Stimulated activated naive CD8-positive, alpha-beta T cell treated with anti-CD3 and anti-CD28 coated beads, Interleukin-15, amount 100 ng/mL, for 72 hours (primary cell): ENCODE results near the gene EXT2.

Source experiments
- ATAC-seq: fragments of 150-1000 bp; cut with Tn5 transposase; 2 replicates; pipeline ENCODE4 v1.10.0; 2021; ENCODE audit warnings: mild to moderate bottlenecking, moderate library complexity
- DNase-seq, 2 donors: peaks; one replicate each; pipeline ENCODE4 v3.0.0; 2021 to 2022
- H3K27ac Mint-ChIP-seq, 2 donors: one replicate each; pipeline ENCODE4 v1.8.0; 2022; ENCODE audit warnings: mild to moderate bottlenecking in 2 of 2, mixed read lengths in 2 of 2, moderate library complexity in 2 of 2
- H3K27me3 Mint-ChIP-seq: one replicate; pipeline ENCODE4 v1.8.0; 2022; ENCODE audit warnings: mixed read lengths
- H3K4me1 Mint-ChIP-seq: one replicate; pipeline ENCODE4 v1.8.0; 2022; ENCODE audit warnings: mild to moderate bottlenecking, mixed read lengths
- H3K4me3 Mint-ChIP-seq, 2 donors: one replicate each; pipeline ENCODE4 v1.8.0; 2022; ENCODE audit warnings: mild to moderate bottlenecking in 2 of 2, mixed read lengths in 2 of 2, moderate library complexity in 1 of 2
- H3K9me3 Mint-ChIP-seq, 2 donors: one replicate each; pipeline ENCODE4 v1.8.0; 2022; ENCODE audit warnings: mixed read lengths in 2 of 2

EXT2 gene

GRCh38 chr11:44159848-44160721, 64.6 kb downstream of the EXT2 start:
- Mint-ChIP-seq H3K27ac (peak overlapping the region in 1 of 2 donors; percentile 25), H3K4me3 (no peak overlapping the region), H3K27me3 (no peaks in the 10 kb centered on the region), H3K4me1 (peaks cover 24% of the 10 kb centered on the region), H3K9me3 (peaks cover 9 to 16% of the 10 kb centered on the region in 2 donors)
- DNase-seq (no peak), ATAC-seq (no peak)

- Mint-ChIP-seq H3K4me1 (peaks cover 20% of the 10 kb centered on the region), H3K27me3 (no peaks in the 10 kb centered on the region), H3K27ac (no peak overlapping the region), H3K9me3 (peaks cover 5 to 10% of the 10 kb centered on the region in 2 donors), H3K4me3 (no peak overlapping the region)
- DNase-seq = no peak
- no peak for ATAC-seq
Observed at GRCh38 chr11:44162004-44162403, 66.5 kb downstream of the EXT2 start.

- Mint-ChIP-seq H3K9me3 (peaks cover 1 to 3% of the 10 kb centered on the region in 2 donors), H3K27ac (no peak overlapping the region), H3K4me3 (no peak overlapping the region), H3K4me1 (peaks cover 16% of the 10 kb centered on the region), H3K27me3 (no peaks in the 10 kb centered on the region)
- DNase-seq (no peak), ATAC-seq (no peak)
Observed at GRCh38 chr11:44162662-44163061, 67.2 kb downstream of the EXT2 start.

- ATAC-seq (no peak), DNase-seq (no peak)
- H3K27ac Mint-ChIP-seq = no peak overlapping the region
- H3K27me3 Mint-ChIP-seq = no peaks in the 10 kb centered on the region
- H3K9me3 Mint-ChIP-seq = no peaks in the 10 kb centered on the region
- no peak overlapping the region for H3K4me3 Mint-ChIP-seq
- no peaks in the 10 kb centered on the region for H3K4me1 Mint-ChIP-seq
Observed at GRCh38 chr11:44165432-44165831, 70.0 kb downstream of the EXT2 start.

DNA sequence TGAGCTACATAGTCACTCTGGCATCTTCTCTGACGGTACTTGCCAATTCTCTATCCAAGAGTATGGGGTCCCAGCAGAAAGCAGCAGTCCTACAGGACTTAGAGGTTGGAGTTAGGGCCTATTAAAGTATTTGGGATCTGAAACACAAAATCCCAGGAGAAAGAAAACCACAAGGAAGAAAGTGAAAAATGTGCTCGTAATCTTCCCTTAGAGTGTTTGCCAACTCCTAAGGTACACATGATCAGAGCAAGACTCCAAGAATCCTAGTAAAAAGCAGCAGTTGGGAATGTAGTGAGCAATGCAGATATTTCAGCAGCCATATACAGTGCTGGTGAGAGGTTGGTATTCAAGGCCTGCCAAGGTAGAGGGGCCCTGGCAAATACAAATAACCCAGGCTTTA, 71.6 kb downstream of the EXT2 start:
- Mint-ChIP-seq H3K27ac (no peak overlapping the region), H3K4me1 (no peaks in the 10 kb centered on the region), H3K4me3 (no peak overlapping the region), H3K27me3 (no peaks in the 10 kb centered on the region), H3K9me3 (no peaks in the 10 kb centered on the region)
- ATAC-seq (no peak), DNase-seq (no peak)

DNA sequence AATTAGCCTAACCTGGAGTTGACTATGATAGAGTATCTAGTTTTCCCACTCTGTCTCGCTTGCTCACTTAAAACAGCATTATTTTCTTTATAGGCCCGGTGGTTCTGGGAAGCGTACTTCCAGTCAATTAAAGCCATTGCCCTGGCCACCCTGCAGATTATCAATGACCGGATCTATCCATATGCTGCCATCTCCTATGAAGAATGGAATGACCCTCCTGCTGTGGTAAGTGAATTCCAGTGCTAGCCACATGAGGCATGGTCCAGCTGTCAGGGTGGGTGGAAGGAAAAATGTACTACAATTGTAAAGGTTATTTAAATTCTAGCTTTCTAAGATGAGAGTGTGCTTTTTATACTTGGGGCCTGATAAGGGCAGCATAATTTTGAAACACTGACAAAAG, 76.0 kb downstream of the EXT2 start:
- ATAC-seq = no peak

GRCh38 chr11:44172966-44173365, 77.5 kb downstream of the EXT2 start:
- Mint-ChIP-seq H3K9me3 (no peaks in the 10 kb centered on the region), H3K4me3 (no peak overlapping the region), H3K27ac (no peak overlapping the region), H3K4me1 (no peaks in the 10 kb centered on the region), H3K27me3 (no peaks in the 10 kb centered on the region)
- DNase-seq (no peak), ATAC-seq (no peak)

More for the DNA sequence above, 76.0 kb downstream of the EXT2 start:
- Mint-ChIP-seq H3K27ac (no peak overlapping the region), H3K4me1 (no peaks in the 10 kb centered on the region), H3K9me3 (no peaks in the 10 kb centered on the region), H3K27me3 (no peaks in the 10 kb centered on the region), H3K4me3 (no peak overlapping the region)
- no peak for DNase-seq

DNA sequence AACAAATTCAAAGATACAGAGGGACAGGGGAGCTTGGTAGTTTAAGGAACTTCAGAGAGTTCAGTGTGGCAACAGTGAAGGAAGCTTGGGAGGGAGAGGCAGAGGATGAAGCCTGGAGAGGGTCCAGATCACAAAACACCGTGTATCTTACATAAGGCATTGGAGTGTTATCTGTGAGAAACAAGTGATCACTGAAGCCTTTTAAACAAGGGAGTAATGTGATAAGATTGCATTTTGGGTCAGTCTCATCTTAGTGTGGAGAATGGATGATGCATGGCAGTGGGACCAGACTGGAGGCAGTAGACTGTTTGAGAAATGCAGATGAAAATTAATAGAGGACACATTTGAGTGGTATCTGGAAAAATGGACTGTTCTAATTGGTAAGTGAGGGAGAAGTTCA, 79.4 kb downstream of the EXT2 start:
- H3K27ac Mint-ChIP-seq = no peak overlapping the region
- no peak for ATAC-seq
- no peak overlapping the region for H3K4me3 Mint-ChIP-seq
- no peaks in the 10 kb centered on the region for H3K9me3 Mint-ChIP-seq
- DNase-seq = no peak
- H3K27me3 Mint-ChIP-seq = no peaks in the 10 kb centered on the region
- H3K4me1 Mint-ChIP-seq = no peaks in the 10 kb centered on the region

- DNase-seq (no peak), ATAC-seq (no peak)
- no peaks in the 10 kb centered on the region for H3K27me3 Mint-ChIP-seq
- no peaks in the 10 kb centered on the region for H3K9me3 Mint-ChIP-seq
- H3K4me3 Mint-ChIP-seq = no peak overlapping the region
- no peak overlapping the region for H3K27ac Mint-ChIP-seq
- no peaks in the 10 kb centered on the region for H3K4me1 Mint-ChIP-seq
Observed at GRCh38 chr11:44176546-44177213, 81.2 kb downstream of the EXT2 start.

- Mint-ChIP-seq H3K27ac (no peak overlapping the region), H3K4me1 (no peaks in the 10 kb centered on the region), H3K4me3 (no peak overlapping the region), H3K9me3 (no peaks in the 10 kb centered on the region), H3K27me3 (no peaks in the 10 kb centered on the region)
- DNase-seq (no peak), ATAC-seq (no peak)
Observed at GRCh38 chr11:44177905-44178304, 82.4 kb downstream of the EXT2 start.

DNA sequence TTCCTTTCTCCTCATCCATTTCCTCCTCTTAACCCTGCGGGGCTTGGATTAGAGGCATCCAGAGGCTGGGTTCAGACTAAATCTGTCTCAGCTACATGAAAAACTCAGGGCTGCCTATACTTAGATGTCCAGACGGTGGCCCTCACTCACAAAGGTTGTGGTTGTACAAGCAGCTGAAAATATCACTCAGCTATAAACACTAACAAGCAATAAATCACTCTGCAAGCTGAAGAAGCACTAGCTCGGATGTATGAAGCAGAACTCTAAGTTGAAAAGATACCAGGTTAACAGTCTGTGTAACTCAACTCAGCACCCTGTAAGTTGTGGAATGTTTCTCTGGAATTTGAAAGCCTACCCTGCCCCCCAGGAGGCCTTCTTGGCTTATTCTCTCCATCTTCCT, 82.9 kb downstream of the EXT2 start:
- Mint-ChIP-seq H3K4me3 (no peak overlapping the region), H3K9me3 (no peaks in the 10 kb centered on the region), H3K4me1 (no peaks in the 10 kb centered on the region), H3K27me3 (no peaks in the 10 kb centered on the region), H3K27ac (no peak overlapping the region)
- DNase-seq (no peak), ATAC-seq (no peak)

DNA sequence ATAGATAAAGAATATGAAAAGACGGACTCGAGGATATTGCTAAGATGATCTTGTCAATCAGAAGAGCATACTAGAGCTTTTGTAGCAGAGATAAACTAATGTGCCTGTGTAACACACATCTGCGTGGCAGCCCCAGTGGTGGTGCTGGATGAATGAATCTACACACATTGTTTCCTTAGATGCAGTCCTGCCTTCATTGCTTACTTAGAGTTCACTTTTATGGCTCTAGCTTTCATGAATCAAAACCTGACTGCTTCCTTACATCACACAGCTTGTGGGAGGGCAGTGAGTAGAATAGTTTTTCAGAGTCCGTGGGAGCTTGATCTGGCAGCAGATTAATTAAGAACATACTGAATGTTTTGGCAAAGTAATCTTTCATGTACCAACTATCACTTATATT, 83.7 kb downstream of the EXT2 start:
- no peaks in the 10 kb centered on the region for H3K4me1 Mint-ChIP-seq
- no peak for ATAC-seq
- no peaks in the 10 kb centered on the region for H3K9me3 Mint-ChIP-seq
- no peaks in the 10 kb centered on the region for H3K27me3 Mint-ChIP-seq
- no peak overlapping the region for H3K4me3 Mint-ChIP-seq
- no peak for DNase-seq
- H3K27ac Mint-ChIP-seq = peak overlapping the region in 1 of 2 donors; percentile 34

DNA sequence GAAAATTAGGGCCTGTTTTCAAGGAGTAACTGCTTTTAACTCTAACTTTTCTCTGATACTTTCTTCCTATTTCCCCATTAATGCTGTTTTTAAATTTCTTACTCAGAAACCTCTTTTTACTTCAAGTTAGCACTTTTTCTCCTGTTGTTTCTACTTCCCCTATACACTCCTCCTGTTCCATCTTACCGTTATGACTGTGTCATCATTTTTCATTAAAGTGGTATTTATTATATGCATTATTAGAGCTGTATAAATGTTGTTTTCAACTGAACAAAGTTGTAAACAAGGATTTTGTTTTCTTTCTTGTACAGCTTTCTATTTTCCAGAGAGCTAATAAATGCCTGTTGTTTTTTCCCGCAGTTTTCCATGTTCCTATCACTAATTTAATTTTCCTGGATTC, 84.6 kb downstream of the EXT2 start:
- ATAC-seq (no peak), DNase-seq (no peak)
- Mint-ChIP-seq H3K27me3 (no peaks in the 10 kb centered on the region), H3K4me1 (peaks cover 4% of the 10 kb centered on the region), H3K9me3 (no peaks in the 10 kb centered on the region), H3K27ac (no peak overlapping the region), H3K4me3 (no peak overlapping the region)

DNA sequence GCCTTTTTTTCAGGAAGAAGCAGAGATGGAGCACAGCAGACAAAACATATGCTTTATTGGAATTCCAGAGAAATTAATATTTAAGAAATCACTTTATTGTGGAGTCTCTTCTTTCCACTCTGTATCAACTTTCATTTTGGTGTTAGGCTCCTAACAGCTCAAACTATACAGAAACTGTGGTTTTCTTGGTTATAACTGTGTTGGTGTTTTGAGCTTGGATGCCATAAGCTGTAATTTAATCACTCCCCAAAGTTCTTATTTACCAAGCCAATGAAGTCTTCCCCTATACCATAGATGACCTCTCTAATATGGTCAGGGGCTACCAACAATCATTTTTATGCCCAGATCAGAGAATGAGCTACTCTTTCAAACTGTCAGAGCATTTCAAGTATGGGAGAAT, 90.0 kb downstream of the EXT2 start:
- Mint-ChIP-seq H3K4me3 (no peak overlapping the region), H3K27me3 (no peaks in the 10 kb centered on the region), H3K4me1 (peaks cover 26% of the 10 kb centered on the region), H3K9me3 (peaks cover 20 to 23% of the 10 kb centered on the region in 2 donors), H3K27ac (no peak overlapping the region)
- no peak for ATAC-seq
- no peak for DNase-seq

- no peaks in the 10 kb centered on the region for H3K27me3 Mint-ChIP-seq
- DNase-seq (no peak), ATAC-seq (no peak)
- peaks cover 20 to 23% of the 10 kb centered on the region in 2 donors for H3K9me3 Mint-ChIP-seq
- peaks cover 27% of the 10 kb centered on the region for H3K4me1 Mint-ChIP-seq
- H3K4me3 Mint-ChIP-seq = no peak overlapping the region
- H3K27ac Mint-ChIP-seq = no peak overlapping the region
Observed at GRCh38 chr11:44186321-44186930, 90.9 kb downstream of the EXT2 start.

DNA sequence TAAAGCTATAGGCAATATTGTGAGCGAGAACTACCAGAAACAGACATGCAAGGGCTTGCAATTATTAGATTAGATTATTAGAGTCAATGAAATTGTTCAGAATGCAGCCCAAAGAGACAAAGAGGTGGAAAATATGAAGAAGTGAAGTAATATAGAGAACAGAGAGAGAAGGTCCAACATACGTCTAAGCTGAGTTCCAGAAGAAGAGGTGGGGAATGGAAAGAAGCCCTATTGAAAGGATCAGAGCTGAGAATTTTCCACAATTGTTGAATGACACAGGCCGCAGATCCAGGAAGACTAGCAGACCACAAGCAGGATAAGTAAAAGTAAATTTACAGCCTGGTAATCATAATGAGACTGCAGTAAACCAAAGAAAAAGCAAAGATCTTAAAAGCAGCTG, 93.2 kb downstream of the EXT2 start:
- ATAC-seq (no peak), DNase-seq (no peak)
- peaks cover 20 to 24% of the 10 kb centered on the region in 2 donors for H3K9me3 Mint-ChIP-seq
- peaks cover 41% of the 10 kb centered on the region for H3K4me1 Mint-ChIP-seq
- H3K4me3 Mint-ChIP-seq = no peak overlapping the region
- H3K27me3 Mint-ChIP-seq = no peaks in the 10 kb centered on the region
- no peak overlapping the region for H3K27ac Mint-ChIP-seq
